Mesothelial cell of epicardium (in vitro differentiated cells): ENCODE measurements around the gene CHP1. TPM values are rescaled to one million over a fixed set of nuclear protein-coding genes. Genes with fewer than 3 reads are reported as not detected.
"Not testable (repeated sequence)": the region's sequence is repeated elsewhere in the genome, so short reads cannot be mapped to it uniquely, and the experiment has no call there.

Experiments
- DNase-seq, 2 experiments: peaks; one replicate each; pipeline ENCODE4 v3.0.0; 2021; ENCODE audit warnings: low spot score in 2 of 2; ENCODE audit not compliant: unreplicated experiment in 2 of 2
- H3K27ac Mint-ChIP-seq: 2 replicates; pipeline ENCODE4 v1.8.0; 2021; ENCODE audit warnings: mixed read lengths
- H3K27me3 Mint-ChIP-seq: 2 replicates; pipeline ENCODE4 v1.8.0; 2021; ENCODE audit warnings: low read depth, mixed read lengths
- H3K36me3 Mint-ChIP-seq: 2 replicates; pipeline ENCODE4 v1.8.0; 2021; ENCODE audit warnings: mixed read lengths
- H3K4me1 Mint-ChIP-seq: 2 replicates; pipeline ENCODE4 v1.8.0; 2021; ENCODE audit warnings: mixed read lengths
- H3K4me3 Mint-ChIP-seq: 2 replicates; pipeline ENCODE4 v1.8.0; 2021; ENCODE audit warnings: mild to moderate bottlenecking, moderate library complexity, mixed read lengths
- H3K9me3 Mint-ChIP-seq: 2 replicates; pipeline ENCODE4 v1.8.0; 2021; ENCODE audit warnings: mixed read lengths
- total RNA-seq: library from RNA; stranded (reverse); gene quantifications from 3 replicates; pipeline ENCODE4 v1.2.1, GENCODE V29; 2021
- TF ChIP-seq, protein P1 (sequence below): fragments of 200-600 bp; sonication (generic); IDR thresholded peaks from one replicate; pipeline ENCODE4 v1.5.0; 2021; ENCODE audit warnings: antibody characterized with exemption; ENCODE audit not compliant: unreplicated experiment

The CHP1 gene
- total RNA-seq, 1 donor from 2014 or later, result 51.8 TPM

- H3K4me3 Mint-ChIP-seq, result no peak overlapping the region
- peaks cover 10% of the 10 kb centered on the region for H3K4me1 Mint-ChIP-seq
- no peaks in the 10 kb centered on the region for H3K9me3 Mint-ChIP-seq
- DNase-seq, result no peak
- H3K36me3 Mint-ChIP-seq, result peaks cover 30% of the 10 kb centered on the region
- no peak overlapping the region for H3K27ac Mint-ChIP-seq
- TF ChIP-seq, protein P1, sequence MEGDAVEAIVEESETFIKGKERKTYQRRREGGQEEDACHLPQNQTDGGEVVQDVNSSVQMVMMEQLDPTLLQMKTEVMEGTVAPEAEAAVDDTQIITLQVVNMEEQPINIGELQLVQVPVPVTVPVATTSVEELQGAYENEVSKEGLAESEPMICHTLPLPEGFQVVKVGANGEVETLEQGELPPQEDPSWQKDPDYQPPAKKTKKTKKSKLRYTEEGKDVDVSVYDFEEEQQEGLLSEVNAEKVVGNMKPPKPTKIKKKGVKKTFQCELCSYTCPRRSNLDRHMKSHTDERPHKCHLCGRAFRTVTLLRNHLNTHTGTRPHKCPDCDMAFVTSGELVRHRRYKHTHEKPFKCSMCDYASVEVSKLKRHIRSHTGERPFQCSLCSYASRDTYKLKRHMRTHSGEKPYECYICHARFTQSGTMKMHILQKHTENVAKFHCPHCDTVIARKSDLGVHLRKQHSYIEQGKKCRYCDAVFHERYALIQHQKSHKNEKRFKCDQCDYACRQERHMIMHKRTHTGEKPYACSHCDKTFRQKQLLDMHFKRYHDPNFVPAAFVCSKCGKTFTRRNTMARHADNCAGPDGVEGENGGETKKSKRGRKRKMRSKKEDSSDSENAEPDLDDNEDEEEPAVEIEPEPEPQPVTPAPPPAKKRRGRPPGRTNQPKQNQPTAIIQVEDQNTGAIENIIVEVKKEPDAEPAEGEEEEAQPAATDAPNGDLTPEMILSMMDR, result no peak
- H3K27me3 Mint-ChIP-seq, result no peaks in the 10 kb centered on the region
These were observed 58.9 kb downstream of the CHP1 start for GRCh38 chr15:41289953-41290352.

- Mint-ChIP-seq H3K27ac (no peak overlapping the region), H3K9me3 (no peaks in the 10 kb centered on the region), H3K4me1 (no peaks in the 10 kb centered on the region), H3K4me3 (no peak overlapping the region), H3K27me3 (no peaks in the 10 kb centered on the region), H3K36me3 (peaks cover 20% of the 10 kb centered on the region)
- TF ChIP-seq, protein P1, result no peak
- DNase-seq, result no peak
These were observed 60.1 kb downstream of the CHP1 start for GRCh38 chr15:41291065-41291631.

DNA sequence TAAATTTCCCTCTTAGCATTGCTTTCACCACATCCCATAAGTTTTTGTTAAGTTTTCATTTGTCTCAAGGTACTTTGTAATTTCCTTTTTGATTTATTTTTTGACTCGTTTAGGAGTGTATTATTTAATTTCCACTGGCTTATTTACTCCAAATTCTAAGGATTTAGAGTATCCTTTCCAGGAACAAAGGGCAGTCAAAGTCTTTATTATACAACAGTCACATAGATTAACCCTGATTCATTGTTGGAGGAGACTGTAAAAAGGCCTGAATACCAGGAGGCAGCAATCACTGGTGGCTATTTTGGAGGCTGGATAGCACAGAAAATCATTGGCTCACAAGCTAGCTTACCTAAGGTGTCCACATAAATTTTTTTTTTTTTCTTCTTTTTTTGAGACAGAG lies 61.5 kb downstream of the CHP1 start:
- Mint-ChIP-seq H3K36me3 (peaks cover 12% of the 10 kb centered on the region), H3K27ac (peak overlapping the region; percentile 54), H3K27me3 (no peaks in the 10 kb centered on the region), H3K4me3 (no peak overlapping the region), H3K4me1 (no peaks in the 10 kb centered on the region), H3K9me3 (no peaks in the 10 kb centered on the region)
- DNase-seq, result no peak
- TF ChIP-seq, protein P1, result no peak

- peaks cover 12% of the 10 kb centered on the region for H3K36me3 Mint-ChIP-seq
- not testable (repeated sequence) for DNase-seq, H3K27me3 Mint-ChIP-seq, H3K9me3 Mint-ChIP-seq, H3K4me3 Mint-ChIP-seq, H3K4me1 Mint-ChIP-seq, H3K27ac Mint-ChIP-seq
These were observed 70.1 kb downstream of the CHP1 start for GRCh38 chr15:41301139-41301538.

DNA sequence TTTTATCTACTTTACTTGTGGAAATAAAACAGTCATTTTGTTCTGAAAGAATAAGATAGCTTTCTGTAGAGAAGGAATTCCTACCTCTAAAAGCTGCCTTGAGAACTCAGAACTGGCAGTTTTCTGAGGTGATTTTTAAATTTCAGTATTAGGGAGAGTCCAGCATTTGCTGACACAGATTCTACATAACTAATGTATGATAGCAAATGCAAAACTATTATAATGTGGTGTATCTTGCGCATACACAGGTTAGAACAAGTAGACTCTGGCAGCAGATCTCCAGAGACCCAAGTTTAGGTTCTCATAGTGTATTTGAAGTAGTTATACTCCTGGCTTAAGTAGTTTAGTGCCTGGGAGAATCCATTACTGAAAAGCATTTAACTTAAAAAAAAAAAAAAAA lies 70.5 kb downstream of the CHP1 start:
- no peaks in the 10 kb centered on the region for H3K9me3 Mint-ChIP-seq
- no peaks in the 10 kb centered on the region for H3K27me3 Mint-ChIP-seq
- TF ChIP-seq, protein P1, result no peak
- no peak overlapping the region for H3K4me3 Mint-ChIP-seq
- no peak for DNase-seq
- no peak overlapping the region for H3K27ac Mint-ChIP-seq
- H3K36me3 Mint-ChIP-seq, result peaks cover 12% of the 10 kb centered on the region
- H3K4me1 Mint-ChIP-seq, result no peaks in the 10 kb centered on the region

DNA sequence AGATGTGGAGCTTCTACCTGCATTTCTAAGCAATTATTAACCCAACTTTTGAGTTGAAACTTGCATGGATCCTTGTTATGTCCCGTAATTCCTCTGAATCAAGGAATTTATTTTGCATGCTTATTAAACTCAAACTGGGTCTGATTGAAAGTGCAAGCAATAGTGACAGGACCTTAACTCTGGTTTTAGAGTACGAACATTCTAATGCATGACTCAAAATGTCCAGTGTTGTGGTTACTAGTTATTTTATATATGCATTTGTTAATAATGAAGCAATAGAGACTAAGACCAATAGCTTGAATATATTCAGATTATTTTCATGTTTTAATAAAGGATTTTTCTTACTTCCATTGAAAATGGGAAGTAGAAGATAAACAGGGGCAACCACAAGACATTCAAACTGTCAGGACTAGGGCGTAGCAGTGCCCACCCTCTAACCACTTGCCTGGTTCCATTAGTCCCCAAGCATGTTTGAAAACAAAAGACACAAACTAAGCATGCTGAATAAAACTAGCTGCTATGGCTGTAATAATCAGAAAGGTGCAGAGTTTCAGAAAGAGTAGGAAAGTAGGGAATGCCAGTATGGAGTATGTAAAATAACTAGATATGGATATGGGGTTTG lies 73.2 kb downstream of the CHP1 start:
- DNase-seq, result no peak
- TF ChIP-seq, protein P1, result no peak
- Mint-ChIP-seq H3K27me3 (no peaks in the 10 kb centered on the region), H3K4me1 (no peaks in the 10 kb centered on the region), H3K4me3 (no peak overlapping the region), H3K36me3 (peaks cover 6% of the 10 kb centered on the region), H3K27ac (peak overlapping the region; percentile 15), H3K9me3 (no peaks in the 10 kb centered on the region)
